Bone marrow (tissue), 2 donors: Measurements from ENCODE around the gene CBY1.

ENCODE experiments used
- DNase-seq, 2 donors: peaks; one replicate each; lab custom pipeline; 2025; lab: John Stamatoyannopoulos, UW

The CBY1 gene

DNA sequence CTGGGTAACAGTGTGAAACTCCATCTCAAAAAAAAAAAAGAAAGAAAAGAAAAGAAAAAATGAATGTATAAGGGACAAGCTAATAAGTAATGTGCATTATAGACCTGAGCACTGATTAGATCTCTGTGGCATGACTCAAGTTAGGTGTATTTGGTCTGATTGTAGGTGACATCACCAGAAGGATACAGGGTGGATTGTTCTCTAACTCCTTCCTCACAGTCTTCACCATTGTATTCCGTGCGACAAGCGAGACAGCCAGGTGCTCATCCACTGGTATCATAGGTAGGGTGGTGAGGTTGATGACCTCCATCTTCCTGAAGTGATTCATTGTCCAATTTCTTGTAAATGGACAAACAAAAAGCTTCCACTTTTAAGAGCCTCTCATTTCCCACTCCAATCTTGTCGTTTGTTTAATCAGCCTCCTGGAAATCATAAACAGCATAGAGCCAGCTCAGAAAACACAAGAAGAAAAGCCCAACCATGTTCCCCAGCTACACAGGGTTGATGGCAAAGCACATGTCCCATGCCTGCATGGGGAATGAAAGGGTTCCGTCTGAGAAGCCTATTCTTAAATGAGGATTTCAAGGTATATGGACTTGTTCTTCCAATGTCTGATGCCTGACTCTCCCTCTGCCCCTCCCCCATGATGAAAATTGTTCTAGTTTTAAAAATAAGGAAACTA lies 6.5 kb upstream of the CBY1 start:
- no peak for DNase-seq

DNA sequence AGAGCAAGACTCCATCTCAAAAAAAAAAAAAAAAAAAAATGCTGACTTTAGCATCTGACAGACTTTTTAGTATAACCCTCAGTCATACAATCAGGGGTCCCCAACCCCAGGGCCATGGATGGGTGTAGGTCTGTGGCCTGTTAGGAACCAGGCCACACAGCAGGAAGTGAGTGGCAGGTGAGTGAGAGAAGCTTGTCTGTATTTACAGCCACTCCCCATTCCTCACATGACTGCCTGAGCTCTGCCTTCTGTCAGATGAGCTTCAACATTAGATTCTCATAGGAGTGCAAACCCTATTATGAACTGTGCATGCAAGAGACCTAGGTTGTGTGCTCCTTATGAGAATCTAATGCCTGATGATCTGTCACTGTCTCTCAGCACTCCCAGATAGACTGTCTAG lies 3.6 kb upstream of the CBY1 start:
- DNase-seq = no peak

DNA sequence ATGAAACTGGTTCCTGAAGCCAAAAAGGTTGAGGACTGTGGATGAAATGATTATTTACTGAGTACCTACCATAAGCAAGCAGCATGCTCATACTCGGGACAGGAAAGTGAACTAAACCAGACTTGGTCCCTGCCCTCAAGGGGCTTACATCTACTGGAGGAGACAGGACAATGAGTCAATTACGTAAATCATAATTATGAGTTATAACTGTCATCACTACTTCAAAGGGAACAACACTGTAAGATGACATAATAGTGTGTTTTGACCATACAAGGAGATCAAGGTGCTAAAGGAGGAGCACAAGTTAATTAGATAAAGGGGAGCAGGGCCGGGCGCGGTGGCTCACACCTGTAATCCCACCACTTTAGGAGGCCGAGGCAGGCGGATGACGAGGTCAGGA lies 2.7 kb upstream of the CBY1 start:
- no peak for DNase-seq

- DNase-seq = no peak
Observed at GRCh38 chr22:38655519-38656255, 751 bp upstream of the CBY1 start.

GRCh38 chr22:38657045-38657909 lies 839 bp downstream of the CBY1 start:
- DNase-seq = no peak

GRCh38 chr22:38674888-38675287 lies 18.4 kb downstream of the CBY1 start:
- DNase-seq = no peak

DNA sequence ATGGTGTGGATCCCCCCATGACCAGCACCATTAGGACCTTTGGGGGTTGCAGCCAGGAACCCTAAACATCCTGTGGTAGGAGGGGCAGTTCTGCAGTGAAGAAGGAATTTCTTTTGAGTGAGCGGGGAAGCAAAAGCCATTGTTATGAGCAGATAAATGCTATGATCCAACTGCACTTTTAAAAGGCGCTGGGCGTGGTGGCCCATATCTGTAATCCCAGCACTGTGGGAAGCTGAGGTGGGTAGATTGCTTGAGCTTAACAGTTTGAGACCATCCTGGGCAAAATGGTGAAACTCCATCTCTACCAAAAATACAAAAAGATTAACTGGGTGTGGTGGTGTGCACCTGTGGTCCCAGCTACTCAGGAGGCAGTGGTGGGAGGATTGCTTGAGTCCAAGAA lies 19.4 kb downstream of the CBY1 start:
- no peak for DNase-seq

- DNase-seq = peak; percentile 75 to 77
Observed at GRCh38 chr22:38681582-38682335, 25.3 kb downstream of the CBY1 start, which contains the start of gene TOMM22. TSS of gene TOMM22 (plus strand) at chr22:38681957. CDS start at chr22:38681979, 22 bp downstream.

DNA sequence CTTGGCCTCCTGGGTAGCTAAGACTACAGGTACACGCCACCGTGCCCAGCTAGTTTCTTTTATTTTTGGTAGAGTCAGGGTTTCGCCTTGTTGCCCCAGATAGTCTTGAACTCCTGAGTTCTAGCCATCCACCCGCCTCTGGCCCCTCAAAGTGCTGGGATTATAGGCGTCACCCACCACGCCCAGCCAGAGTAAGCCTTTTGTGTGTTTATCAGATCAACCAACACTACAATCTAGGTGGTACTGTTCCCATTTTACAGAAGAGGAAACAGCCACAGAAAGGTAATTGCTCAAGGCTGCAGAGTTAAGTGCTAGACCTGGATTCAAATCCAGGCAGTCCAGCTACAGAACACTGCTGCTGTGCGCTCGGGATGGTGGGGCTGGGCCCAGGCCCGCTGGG lies 28.5 kb downstream of the CBY1 start:
- DNase-seq = no peak

- DNase-seq = no peak
Observed at GRCh38 chr22:38685761-38686160, 29.3 kb downstream of the CBY1 start.

DNA sequence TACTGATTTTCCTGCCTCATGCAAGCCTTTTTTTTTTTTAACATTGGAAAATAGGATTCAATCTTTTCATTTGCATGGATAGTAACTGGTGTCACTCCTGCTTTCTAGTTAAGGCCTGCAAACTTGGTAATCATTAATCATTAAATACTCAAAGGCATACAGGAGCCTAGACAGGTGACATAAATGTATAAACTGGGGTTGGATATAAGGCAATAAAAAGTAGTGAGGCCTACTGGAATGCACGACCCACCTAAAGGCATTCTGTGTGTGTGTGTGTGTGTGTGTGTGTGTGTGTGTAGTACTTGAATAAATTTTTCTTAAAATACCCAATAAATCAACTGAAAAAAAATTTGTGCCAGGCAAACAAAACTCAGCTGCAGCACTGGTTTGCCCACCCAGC lies 33.2 kb downstream of the CBY1 start:
- DNase-seq = no peak

GRCh38 chr22:38694049-38694448 lies 37.6 kb downstream of the CBY1 start:
- no peak for DNase-seq

DNA sequence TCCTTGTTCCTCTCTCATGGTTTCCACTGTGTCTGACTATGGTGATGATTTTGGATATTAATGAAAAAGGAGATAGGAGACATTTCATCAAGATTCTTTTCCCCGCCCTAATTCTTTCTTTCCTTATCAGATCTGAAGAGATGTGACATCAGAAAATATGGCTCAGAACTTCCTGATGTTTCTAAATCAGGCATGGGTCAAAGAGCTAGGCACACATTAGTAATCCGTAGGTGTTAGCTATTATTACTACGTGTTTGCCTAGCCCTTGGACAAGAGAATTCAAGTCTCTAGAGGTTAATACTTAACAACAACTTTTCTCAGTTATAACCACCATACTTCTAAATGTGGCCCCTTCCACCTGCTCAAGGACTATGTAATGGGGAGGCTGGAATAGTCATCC lies 38.5 kb downstream of the CBY1 start:
- DNase-seq = no peak

- DNase-seq = peak in 1 of 2 donors; percentile 73
Observed at GRCh38 chr22:38696606-38697424, 40.4 kb downstream of the CBY1 start.

DNA sequence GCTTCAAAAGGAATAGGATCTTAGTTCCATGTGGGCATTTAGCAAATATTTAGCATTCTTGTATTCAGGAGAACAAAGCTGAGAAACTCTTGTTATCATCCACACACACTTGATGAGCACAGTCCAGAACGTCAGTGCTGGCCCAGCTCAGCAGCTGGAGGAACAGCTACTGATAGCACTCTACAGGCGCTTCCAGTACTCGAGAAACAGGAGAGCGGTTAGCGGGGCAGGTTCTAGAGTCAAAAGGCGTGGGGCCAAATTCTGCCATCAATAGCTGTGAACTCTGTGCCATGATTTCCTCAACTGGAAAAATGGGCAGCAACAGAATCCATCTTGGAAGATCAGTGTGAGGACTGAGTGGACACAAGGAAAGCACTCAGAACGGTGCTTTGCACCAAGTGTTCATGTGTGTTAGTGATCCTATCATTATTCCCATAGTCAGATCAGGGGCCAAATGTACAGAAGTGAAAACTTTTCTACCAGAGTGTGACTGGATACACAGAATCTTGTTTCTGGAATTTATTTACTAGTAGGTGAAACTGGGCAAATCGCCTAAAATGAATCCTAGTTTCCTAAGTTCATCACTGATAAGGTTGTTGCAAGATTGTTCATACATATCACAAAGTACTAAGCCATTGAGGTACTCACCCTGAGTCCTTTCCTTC lies 41.1 kb downstream of the CBY1 start:
- DNase-seq = no peak

DNA sequence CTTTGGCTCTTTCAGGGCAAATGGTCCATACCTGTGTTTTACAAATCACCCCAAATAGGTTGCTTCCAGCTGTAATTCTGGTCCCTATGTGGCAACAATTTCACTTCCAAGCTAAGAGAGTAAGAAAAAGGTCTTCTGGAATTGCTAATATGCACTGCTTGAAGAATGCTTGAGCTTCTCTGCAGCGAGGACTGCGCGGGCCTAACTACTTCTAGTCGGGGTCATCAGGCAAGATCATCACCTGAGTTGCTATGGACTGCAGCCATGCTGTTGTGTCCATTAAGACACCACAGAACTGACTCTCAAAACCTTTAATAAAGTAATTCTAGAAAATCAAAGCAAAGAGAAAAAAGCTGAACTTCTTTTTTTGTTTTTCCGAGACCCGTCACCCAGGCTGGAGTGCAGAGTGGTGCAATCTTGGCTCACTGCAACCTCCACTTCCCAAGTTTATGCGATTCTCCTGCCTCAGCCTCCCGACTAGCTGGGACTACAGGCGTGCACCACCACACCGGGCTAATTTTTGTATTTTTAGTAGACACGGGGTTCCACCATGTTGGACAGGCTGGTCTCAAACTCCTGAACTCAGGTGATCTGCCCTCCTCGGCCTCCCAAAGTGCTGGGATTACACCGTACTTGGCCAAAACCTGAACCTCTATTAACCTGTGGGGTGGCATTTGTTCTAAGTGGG lies 42.1 kb downstream of the CBY1 start:
- no peak for DNase-seq

DNA sequence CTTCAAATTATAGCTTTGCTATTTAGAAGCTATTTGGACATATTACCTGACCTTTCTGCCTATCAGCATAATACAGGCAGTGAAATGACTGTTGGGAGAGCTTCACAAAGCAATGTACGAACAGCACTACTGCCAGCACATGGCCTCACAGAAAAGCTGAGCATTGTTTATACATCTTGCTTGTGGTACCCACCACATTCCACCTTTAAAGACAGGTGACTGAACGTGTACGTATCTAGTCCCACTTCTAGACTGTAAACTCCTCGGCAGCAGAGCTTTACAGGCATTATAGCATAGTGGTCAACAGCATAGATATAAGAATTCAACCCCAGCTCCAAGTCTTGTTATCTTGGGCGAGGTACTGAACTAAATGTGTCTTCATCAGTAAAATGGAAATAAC lies 42.7 kb downstream of the CBY1 start:
- DNase-seq = no peak

GRCh38 chr22:38699784-38700183 lies 43.3 kb downstream of the CBY1 start:
- no peak for DNase-seq

DNA sequence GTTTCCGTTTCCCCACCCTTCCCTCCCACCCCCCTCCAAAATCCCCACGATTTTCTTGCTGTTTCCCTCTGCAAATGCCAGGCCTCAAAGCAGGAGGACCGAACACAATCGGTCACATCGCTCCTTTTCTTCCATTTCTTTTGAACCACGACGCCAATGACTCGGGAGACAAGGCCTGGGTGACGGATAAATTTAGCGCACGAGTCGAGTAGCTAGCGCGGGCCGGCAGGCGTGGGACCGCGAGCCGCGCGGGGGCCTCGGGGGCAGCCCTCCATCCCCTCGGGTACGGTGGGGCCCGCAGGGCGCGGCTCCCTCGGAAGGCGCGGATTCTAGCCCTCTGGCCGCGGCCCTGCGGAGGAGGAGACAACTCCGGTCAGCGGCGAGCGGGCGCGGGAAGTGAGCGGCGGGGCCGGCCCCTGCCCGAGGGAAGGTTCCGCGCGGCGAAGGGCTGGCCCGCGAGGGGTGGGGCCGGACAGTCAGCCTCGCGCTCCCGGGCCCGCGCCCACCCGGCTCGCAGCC lies 43.9 kb downstream of the CBY1 start:
- no peak for DNase-seq
